GM18508 (cell line): ENCODE data around the gene ALKAL2.
"Not testable (repeated sequence)": the region's sequence is repeated elsewhere in the genome, so short reads cannot be mapped to it uniquely, and the experiment has no call there.

Experiments
- ATAC-seq: cut with Tn5 transposase; IDR thresholded peaks from one replicate; pipeline ENCODE4 v1.9.1; 2021; ENCODE audit warnings: moderate number of reproducible peaks; ENCODE audit not compliant: insufficient read depth, unreplicated experiment

ALKAL2 gene

DNA sequence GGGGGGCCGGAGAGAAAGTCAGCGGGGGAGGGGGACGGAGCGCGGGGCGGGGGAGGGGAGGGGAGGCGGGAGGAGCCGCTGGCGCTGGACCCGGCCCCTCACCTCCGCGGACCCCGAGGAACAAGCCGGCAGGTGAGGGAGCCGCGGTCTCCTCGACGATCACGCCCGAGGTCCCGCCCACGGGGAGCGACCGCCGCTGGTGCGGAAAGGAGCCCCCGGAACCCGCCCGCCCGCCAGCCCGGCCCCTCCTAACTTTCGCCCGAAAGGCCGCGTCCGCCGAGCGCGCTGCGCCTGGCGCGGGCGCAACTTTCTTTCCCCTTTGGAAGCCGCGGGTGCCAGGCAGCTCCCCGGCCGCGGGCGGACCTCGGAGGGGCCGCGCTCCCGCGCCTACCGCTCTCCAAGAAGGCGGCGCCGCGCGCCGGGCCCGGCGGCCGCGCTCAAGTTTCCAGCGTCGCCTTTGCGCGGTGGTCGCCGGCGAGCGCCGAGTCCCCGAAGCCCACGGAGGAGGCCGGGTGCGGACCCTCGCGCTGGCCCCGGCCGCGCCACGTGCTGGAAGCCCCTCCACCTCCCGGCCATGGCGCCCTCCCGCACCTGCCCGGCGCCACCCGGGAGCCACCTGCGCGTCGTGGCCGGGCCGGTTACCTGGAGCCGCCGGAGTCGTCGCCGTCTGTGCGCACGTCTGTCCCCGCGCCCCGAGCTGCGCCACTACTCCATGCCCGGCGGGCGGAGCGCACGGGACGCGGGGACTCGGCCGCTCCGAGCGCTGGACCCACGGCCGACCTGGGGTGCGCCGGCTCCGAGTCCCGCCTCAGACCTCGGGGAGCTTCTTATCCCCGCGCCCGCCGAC lies at the start of gene ALKAL2:
Gene ALKAL2 (minus strand): TSS at position 181 of the 847 bp plus-strand sequence. CDS start 256 bp downstream, outside the sequence.
- ATAC-seq: no peak

- not testable (repeated sequence) for ATAC-seq
Measured at GRCh38 chr2:336949-337348, 49.1 kb upstream of the ALKAL2 start.

- no peak for ATAC-seq
Measured at GRCh38 chr2:336360-336759, 48.5 kb upstream of the ALKAL2 start.

- no peak for ATAC-seq
Measured at GRCh38 chr2:332592-332991, 44.7 kb upstream of the ALKAL2 start.

GRCh38 chr2:328761-329160 lies 40.9 kb upstream of the ALKAL2 start:
- no peak for ATAC-seq

- no peak for ATAC-seq
Measured at GRCh38 chr2:323035-323434, 35.1 kb upstream of the ALKAL2 start.

- ATAC-seq: no peak
Measured at GRCh38 chr2:322326-322725, 34.4 kb upstream of the ALKAL2 start.

- no peak for ATAC-seq
Measured at GRCh38 chr2:320561-320960, 32.7 kb upstream of the ALKAL2 start.

DNA sequence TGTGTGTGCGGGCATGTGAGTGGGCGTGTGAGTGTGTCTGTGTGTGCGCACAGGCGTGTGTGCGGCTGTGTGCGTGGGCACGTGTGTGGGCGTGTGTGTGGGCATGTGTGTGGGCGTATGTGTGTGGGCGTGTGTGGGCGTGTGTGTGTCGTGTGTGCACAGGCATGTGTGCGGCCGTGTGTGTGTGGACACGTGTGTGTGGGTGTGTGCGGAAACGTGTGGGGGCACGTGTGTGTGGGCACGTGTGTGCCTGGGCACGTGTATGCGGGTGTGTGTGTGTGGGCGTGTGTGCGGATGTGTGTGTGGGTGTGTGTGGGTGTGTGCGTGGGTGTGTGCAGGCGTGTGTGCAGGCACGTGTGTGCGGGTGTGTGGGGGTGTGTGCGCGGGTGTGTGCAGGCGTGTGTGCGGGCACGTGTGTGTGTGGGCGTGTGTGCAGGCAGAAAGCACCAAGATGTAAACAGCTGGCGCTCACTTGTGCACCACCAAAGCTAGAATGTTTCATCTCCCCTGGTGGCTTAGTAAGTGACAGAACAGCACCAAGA lies 31.2 kb upstream of the ALKAL2 start:
- no peak for ATAC-seq

- no peak for ATAC-seq
Measured at GRCh38 chr2:317501-318424, 29.9 kb upstream of the ALKAL2 start.

- ATAC-seq: no peak
Measured at GRCh38 chr2:316381-316780, 28.5 kb upstream of the ALKAL2 start.

GRCh38 chr2:315925-316324 lies 28.0 kb upstream of the ALKAL2 start:
- not testable (repeated sequence) for ATAC-seq

DNA sequence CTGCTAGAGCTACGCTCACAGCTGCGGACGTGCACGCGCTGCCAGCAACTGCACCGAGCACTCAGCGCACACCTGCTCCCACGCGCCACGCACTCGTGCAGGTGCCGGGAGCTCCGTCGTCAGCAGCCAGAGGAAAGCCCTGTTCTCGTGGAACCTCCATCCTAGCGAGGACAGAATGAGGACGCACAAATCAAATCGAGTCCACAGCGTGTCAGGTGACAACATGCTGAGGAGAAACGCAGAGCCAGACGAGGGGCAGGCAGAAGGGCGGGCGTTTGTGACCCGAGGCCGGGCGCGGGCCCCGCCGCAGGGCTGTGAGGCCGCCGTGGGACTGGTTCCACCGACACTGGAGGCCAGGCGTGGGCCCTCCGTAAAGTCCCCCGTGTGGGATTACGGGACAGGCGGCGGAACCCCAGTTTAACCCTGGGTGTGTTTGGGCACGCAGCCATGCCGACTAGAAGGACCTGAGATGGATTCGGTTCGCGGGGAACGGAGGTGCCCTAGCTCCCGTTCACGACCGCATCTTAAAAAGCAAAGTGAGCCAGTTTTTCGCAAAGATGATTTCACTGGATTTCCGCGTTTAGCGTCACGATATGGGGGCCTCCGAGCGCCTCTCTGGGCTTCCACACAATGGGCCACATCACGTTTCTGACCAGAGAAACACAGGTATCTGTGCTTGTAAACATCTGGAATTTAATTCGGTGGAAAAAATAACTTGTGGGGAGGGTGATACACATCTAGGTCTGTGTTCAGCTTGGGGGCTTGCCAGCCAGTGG lies 26.9 kb upstream of the ALKAL2 start:
- no peak for ATAC-seq

DNA sequence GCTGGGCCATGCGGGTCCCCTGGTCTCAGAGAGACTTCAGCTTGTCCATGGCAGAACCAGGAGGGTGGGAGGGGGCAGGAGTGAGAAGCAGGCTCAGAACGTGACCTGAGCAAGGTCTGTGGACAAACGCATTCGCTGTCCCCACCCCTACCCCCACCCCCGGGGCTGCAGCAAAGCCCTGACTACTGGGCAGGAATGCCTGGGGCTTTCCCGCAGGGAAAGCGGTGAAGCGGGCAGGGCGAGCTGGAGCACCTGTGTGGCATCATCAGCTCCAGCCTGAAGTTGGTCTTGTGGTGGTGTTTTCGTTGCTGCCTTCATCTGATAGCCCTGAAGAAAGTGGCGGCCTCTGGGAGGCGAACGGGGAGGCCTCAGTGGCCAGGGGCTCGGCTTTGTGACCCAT lies 26.1 kb upstream of the ALKAL2 start:
- no peak for ATAC-seq

- ATAC-seq: no peak
Measured at GRCh38 chr2:310994-311393, 23.1 kb upstream of the ALKAL2 start.

GRCh38 chr2:309954-310510 lies 22.1 kb upstream of the ALKAL2 start:
- no peak for ATAC-seq

GRCh38 chr2:309148-309953 lies 21.5 kb upstream of the ALKAL2 start:
- ATAC-seq: no peak

GRCh38 chr2:305366-305765 lies 17.5 kb upstream of the ALKAL2 start:
- ATAC-seq: no peak

DNA sequence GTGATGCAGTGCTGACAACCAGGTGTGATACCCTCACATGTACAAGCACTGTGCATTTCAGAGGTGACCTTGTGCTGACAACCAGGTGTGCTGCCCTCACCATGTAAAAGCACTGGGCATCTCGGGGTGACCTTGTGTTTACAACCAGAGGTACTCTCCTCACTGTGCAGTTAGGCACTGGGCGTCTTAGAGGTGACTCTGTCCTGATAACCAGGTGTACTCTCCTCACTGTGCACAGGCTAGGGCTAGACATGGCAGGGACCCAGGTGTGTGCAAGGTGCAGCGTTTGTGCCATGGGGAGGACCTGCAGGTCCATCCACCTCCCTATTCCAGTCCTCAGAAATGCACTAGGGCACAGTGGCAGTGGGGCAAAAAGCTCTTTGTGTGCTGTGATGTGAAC lies 8.5 kb upstream of the ALKAL2 start:
- ATAC-seq: no peak
